CD4-positive, alpha-beta T cell (primary cell): Measurements from ENCODE around the gene ATG7. TPM values are rescaled to one million over a fixed set of nuclear protein-coding genes. Genes with fewer than 3 reads are reported as not detected.

Experiments used
- ATAC-seq: fragments of 200-7000 bp; cut with Tn5 transposase; one replicate; pipeline ENCODE4 v1.10.0; 2022; ENCODE audit warnings: mild to moderate bottlenecking; ENCODE audit not compliant: poor library complexity
- CTCF ChIA-PET: fragments of 350-600 bp; sonication (Branson Sonifier 250); formaldehyde crosslinking; loops from one replicate; lab custom pipeline; 2021; ENCODE audit warnings: antibody characterized with exemption, inconsistent platforms; lab: Charles Lee
- POLR2A ChIA-PET: fragments of 350-600 bp; sonication (Branson Sonifier 250); formaldehyde crosslinking; loops from one replicate; lab custom pipeline; 2021; ENCODE audit warnings: antibody characterized with exemption, inconsistent platforms; lab: Charles Lee
- DNase-seq, 14 experiments: peaks; one replicate each; pipeline ENCODE4 v3.0.0-alpha.2; 2013 to 2020; ENCODE audit warnings: mixed read lengths in 2 of 14
- H3K27ac ChIP-seq, 2 donors: one replicate each; pipeline versions ENCODE4 v1.5.1 to v1.7.0; 2013; ENCODE audit warnings: low read length in 2 of 2, low read depth in 1 of 2, mild to moderate bottlenecking in 1 of 2
- H3K27me3 ChIP-seq, 2 experiments: 1 replicate in 1 of 2; 2 replicates in 1 of 2; pipeline versions ENCODE4 v1.6.1 to v1.7.0; 2013; ENCODE audit warnings: low read length in 2 of 2, control low read depth in 1 of 2, mild to moderate bottlenecking in 1 of 2, moderate library complexity in 1 of 2; ENCODE audit not compliant: insufficient read depth in 2 of 2, control insufficient read depth in 1 of 2
- H3K36me3 ChIP-seq: one replicate; pipeline ENCODE4 v1.6.1; 2013; ENCODE audit warnings: low read length, control low read depth; ENCODE audit not compliant: insufficient read depth
- H3K4me1 ChIP-seq: one replicate; pipeline ENCODE4 v1.6.1; 2013; ENCODE audit warnings: low read length, control low read depth; ENCODE audit not compliant: insufficient read depth
- H3K4me3 ChIP-seq: one replicate; pipeline ENCODE4 v1.5.1; 2013; ENCODE audit warnings: mild to moderate bottlenecking, low read length, moderate library complexity
- H3K9me3 ChIP-seq, 2 experiments: 1 replicate in 1 of 2; 2 replicates in 1 of 2; pipeline versions ENCODE4 v1.6.1 to v1.7.0; 2013; ENCODE audit warnings: low read length in 2 of 2, mild to moderate bottlenecking in 2 of 2, control low read depth in 1 of 2, moderate library complexity in 1 of 2; ENCODE audit not compliant: control insufficient read depth in 1 of 2, insufficient read depth in 1 of 2
- H3K27ac Mint-ChIP-seq: one replicate; pipeline ENCODE4 v1.8.0; 2020; ENCODE audit warnings: mixed read lengths
- H3K27me3 Mint-ChIP-seq: one replicate; pipeline ENCODE4 v1.8.0; 2021; ENCODE audit warnings: mixed read lengths
- H3K36me3 Mint-ChIP-seq: one replicate; pipeline ENCODE4 v1.8.0; 2021; ENCODE audit warnings: low read depth, mixed read lengths
- H3K4me1 Mint-ChIP-seq: one replicate; pipeline ENCODE4 v1.8.0; 2021; ENCODE audit warnings: low read depth, mixed read lengths
- H3K4me3 Mint-ChIP-seq: one replicate; pipeline ENCODE4 v1.8.0; 2020; ENCODE audit warnings: mild to moderate bottlenecking, mixed read lengths
- H3K9me3 Mint-ChIP-seq: one replicate; pipeline ENCODE4 v1.8.0; 2020; ENCODE audit warnings: mixed read lengths
- intact Hi-C, 2 experiments: fragments of 100-400 bp; cut with DNase I in 1 of 2; cut with micrococcal nuclease in 1 of 2; formaldehyde crosslinking; loops; one replicate each; pipeline versions ENCODE4 v1.15.1 to v1.9.0; 2023 to 2025; cut with DNase I, micrococcal nuclease
- total RNA-seq, 174 experiments: library from RNA in 2 of 174; stranded (reverse) in 2 of 174; gene quantifications; one replicate each; pipeline ENCODE4 v1.2.3 and lab custom pipeline; 2021 to 2026
- TF ChIP-seq, protein P1 (sequence below): fragments of 200-600 bp; IDR thresholded peaks from one replicate; pipeline ENCODE4 v1.8.0; 2022; ENCODE audit warnings: antibody characterized with exemption, mild to moderate bottlenecking

ATG7 gene
- total RNA-seq, 2 experiments from 2014 or later = 21.4 to 25.7 TPM

DNA sequence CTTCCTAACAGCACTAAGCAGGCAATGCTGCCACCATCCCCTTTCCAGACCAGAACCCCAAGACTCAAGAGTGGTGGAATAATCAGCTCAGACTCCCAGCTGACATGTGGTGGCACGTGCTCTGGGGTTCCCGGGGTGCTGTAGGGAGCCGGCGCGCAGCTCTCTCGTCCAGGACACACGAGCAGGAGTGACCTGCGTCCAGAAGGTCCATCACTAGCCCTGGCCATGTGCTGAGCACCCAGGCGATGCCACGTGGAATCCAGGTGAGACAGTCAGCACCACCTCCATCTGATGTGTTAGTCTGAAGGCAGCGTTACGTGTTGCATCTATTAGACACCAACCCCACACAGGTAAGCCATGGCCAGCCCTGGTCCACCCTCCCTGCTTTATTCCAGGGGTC, 293.3 kb downstream of the ATG7 start:
- Mint-ChIP-seq H3K36me3 (peaks cover 45% of the 10 kb centered on the region), H3K4me1 (no peaks in the 10 kb centered on the region), H3K9me3 (no peaks in the 10 kb centered on the region), H3K4me3 (no peak overlapping the region), H3K27me3 (no peaks in the 10 kb centered on the region), H3K27ac (no peak overlapping the region)
- ChIA-PET POLR2A (no interaction called here), CTCF (no interaction called here)
- ATAC-seq = no peak
- Histone ChIP-seq H3K36me3 (peaks cover 51% of the 10 kb centered on the region), H3K4me1 (no peaks in the 10 kb centered on the region), H3K27ac (no peak overlapping the region), H3K4me3 (no peak overlapping the region), H3K27me3 (no peaks in the 10 kb centered on the region), H3K9me3 (no peaks in the 10 kb centered on the region)
- intact Hi-C loops = no loop called here
- TF ChIP-seq, protein P1, sequence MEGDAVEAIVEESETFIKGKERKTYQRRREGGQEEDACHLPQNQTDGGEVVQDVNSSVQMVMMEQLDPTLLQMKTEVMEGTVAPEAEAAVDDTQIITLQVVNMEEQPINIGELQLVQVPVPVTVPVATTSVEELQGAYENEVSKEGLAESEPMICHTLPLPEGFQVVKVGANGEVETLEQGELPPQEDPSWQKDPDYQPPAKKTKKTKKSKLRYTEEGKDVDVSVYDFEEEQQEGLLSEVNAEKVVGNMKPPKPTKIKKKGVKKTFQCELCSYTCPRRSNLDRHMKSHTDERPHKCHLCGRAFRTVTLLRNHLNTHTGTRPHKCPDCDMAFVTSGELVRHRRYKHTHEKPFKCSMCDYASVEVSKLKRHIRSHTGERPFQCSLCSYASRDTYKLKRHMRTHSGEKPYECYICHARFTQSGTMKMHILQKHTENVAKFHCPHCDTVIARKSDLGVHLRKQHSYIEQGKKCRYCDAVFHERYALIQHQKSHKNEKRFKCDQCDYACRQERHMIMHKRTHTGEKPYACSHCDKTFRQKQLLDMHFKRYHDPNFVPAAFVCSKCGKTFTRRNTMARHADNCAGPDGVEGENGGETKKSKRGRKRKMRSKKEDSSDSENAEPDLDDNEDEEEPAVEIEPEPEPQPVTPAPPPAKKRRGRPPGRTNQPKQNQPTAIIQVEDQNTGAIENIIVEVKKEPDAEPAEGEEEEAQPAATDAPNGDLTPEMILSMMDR = no peak
- peak in 1 of 14 experiments; percentile 9 for DNase-seq

- intact Hi-C loops = no loop called here
- CTCF ChIA-PET = no interaction called here
These were observed 293.7 kb downstream of the ATG7 start for GRCh38 chr3:11565932-11566331.

GRCh38 chr3:11566478-11566877, 294.3 kb downstream of the ATG7 start:
- CTCF ChIA-PET = no interaction called here

More at GRCh38 chr3:11565932-11566331, 293.7 kb downstream of the ATG7 start:
- no peaks in the 10 kb centered on the region for H3K27me3 ChIP-seq
- H3K27me3 Mint-ChIP-seq = no peaks in the 10 kb centered on the region
- peaks cover 52% of the 10 kb centered on the region for H3K36me3 ChIP-seq
- no peak overlapping the region for H3K27ac ChIP-seq
- TF ChIP-seq, protein P1 = no peak
- H3K9me3 ChIP-seq = no peaks in the 10 kb centered on the region
- no peak overlapping the region for H3K4me3 ChIP-seq
- no peak overlapping the region for H3K27ac Mint-ChIP-seq
- DNase-seq = no peak
- H3K36me3 Mint-ChIP-seq = peaks cover 41% of the 10 kb centered on the region
- H3K4me1 Mint-ChIP-seq = no peaks in the 10 kb centered on the region
- POLR2A ChIA-PET = no interaction called here
- H3K9me3 Mint-ChIP-seq = no peaks in the 10 kb centered on the region
- no peak for ATAC-seq
- H3K4me3 Mint-ChIP-seq = no peak overlapping the region
- H3K4me1 ChIP-seq = no peaks in the 10 kb centered on the region

More at GRCh38 chr3:11566478-11566877, 294.3 kb downstream of the ATG7 start:
- Mint-ChIP-seq H3K27ac (no peak overlapping the region), H3K27me3 (no peaks in the 10 kb centered on the region), H3K4me1 (no peaks in the 10 kb centered on the region), H3K4me3 (no peak overlapping the region), H3K36me3 (peaks cover 41% of the 10 kb centered on the region), H3K9me3 (no peaks in the 10 kb centered on the region)
- peak in 1 of 14 experiments; percentile 4 for DNase-seq
- intact Hi-C loops = no loop called here
- H3K27ac ChIP-seq = no peak overlapping the region
- H3K36me3 ChIP-seq = peaks cover 54% of the 10 kb centered on the region
- no peaks in the 10 kb centered on the region for H3K4me1 ChIP-seq
- TF ChIP-seq, protein P1 = no peak
- H3K9me3 ChIP-seq = no peaks in the 10 kb centered on the region
- no peaks in the 10 kb centered on the region for H3K27me3 ChIP-seq
- H3K4me3 ChIP-seq = no peak overlapping the region
- POLR2A ChIA-PET = no interaction called here
- no peak for ATAC-seq
